DMS 273 treated with DMSO at 0.1 percent for 48 hours (cell line): ENCODE results near the gene USP8.
"Not testable (repeated sequence)": the region's sequence is repeated elsewhere in the genome, so short reads cannot be mapped to it uniquely, and the experiment has no call there.

Experiments
- DNase-seq: peaks from one replicate; lab custom pipeline; 2025; lab: John Stamatoyannopoulos, UW

USP8 gene

GRCh38 chr15:50440932-50441331 lies 16.7 kb downstream of the USP8 start:
- DNase-seq, result no peak

GRCh38 chr15:50452927-50453326 lies 28.7 kb downstream of the USP8 start:
- DNase-seq, result no peak

- no peak for DNase-seq
Observed at GRCh38 chr15:50458348-50459112, 34.3 kb downstream of the USP8 start.

GRCh38 chr15:50463423-50464358 lies 39.5 kb downstream of the USP8 start:
- DNase-seq, result no peak

GRCh38 chr15:50471072-50471471 lies 46.9 kb downstream of the USP8 start:
- DNase-seq, result no peak

GRCh38 chr15:50476143-50476542 lies 51.9 kb downstream of the USP8 start:
- no peak for DNase-seq

GRCh38 chr15:50484781-50485180 lies 60.6 kb downstream of the USP8 start:
- no peak for DNase-seq

GRCh38 chr15:50485389-50485788 lies 61.2 kb downstream of the USP8 start:
- no peak for DNase-seq

- no peak for DNase-seq
Observed at GRCh38 chr15:50487287-50487686, 63.1 kb downstream of the USP8 start.

GRCh38 chr15:50493625-50494024 lies 69.4 kb downstream of the USP8 start:
- no peak for DNase-seq

- DNase-seq, result not testable (repeated sequence)
Observed at GRCh38 chr15:50494547-50494946, 70.3 kb downstream of the USP8 start.

- no peak for DNase-seq
Observed at GRCh38 chr15:50496692-50497091, 72.5 kb downstream of the USP8 start.

GRCh38 chr15:50500352-50500751 lies 76.1 kb downstream of the USP8 start:
- DNase-seq, result no peak

GRCh38 chr15:50501815-50502214 lies 77.6 kb downstream of the USP8 start:
- DNase-seq, result no peak

GRCh38 chr15:50503144-50503543 lies 78.9 kb downstream of the USP8 start:
- DNase-seq, result no peak

- not testable (repeated sequence) for DNase-seq
Observed at GRCh38 chr15:50505656-50506055, 81.5 kb downstream of the USP8 start.

GRCh38 chr15:50506121-50506520 lies 81.9 kb downstream of the USP8 start:
- no peak for DNase-seq

GRCh38 chr15:50513001-50513400 lies 88.8 kb downstream of the USP8 start:
- DNase-seq, result no peak

GRCh38 chr15:50519740-50520425 lies 95.7 kb downstream of the USP8 start:
- DNase-seq, result no peak

GRCh38 chr15:50523851-50524251 lies 99.6 kb downstream of the USP8 start:
- DNase-seq, result no peak

- no peak for DNase-seq
Observed at GRCh38 chr15:50531163-50531562, 107.0 kb downstream of the USP8 start.

GRCh38 chr15:50531766-50532165 lies 107.6 kb downstream of the USP8 start:
- DNase-seq, result no peak

- DNase-seq, result no peak
Observed at GRCh38 chr15:50542887-50543210, 118.6 kb downstream of the USP8 start.
